ENCODE measurements around the gene GJA3. TPM values are rescaled to one million over a fixed set of nuclear protein-coding genes. Genes with fewer than 3 reads are reported as not detected.

GJA3 gene
- polyA plus RNA-seq, 1 experiment = 2.4 TPM

GRCh38 chr13:20190481-20191310 is 29.8 kb upstream of the GJA3 start:
- Histone ChIP-seq H3K27ac (ENCODE audit: low read depth, low read length) (peak overlapping the region; percentile 31), H3K27me3 (ENCODE audit: control insufficient read depth, insufficient read depth, low read length) (peaks cover 43% of the 10 kb centered on the region)

GRCh38 chr13:20190076-20190475 is 29.2 kb upstream of the GJA3 start:
- TF ChIP-seq CTCF (IDR thresholded peaks at IDR 0.05; ENCODE audit: low read depth, low read length) = no peak
- Histone ChIP-seq H3K27me3 (ENCODE audit: control insufficient read depth, insufficient read depth, low read length) (peaks cover 37% of the 10 kb centered on the region), H3K4me3 (ENCODE audit: low read depth, low read length) (no peak overlapping the region), H3K27ac (ENCODE audit: low read depth, low read length) (peak overlapping the region; percentile 52), H3K9me3 (ENCODE audit: control insufficient read depth, insufficient read depth, low read length) (no peaks in the 10 kb centered on the region; the same call in 1 of the 2 replicates)
- no peak for DNase-seq (ENCODE audit: low read depth, low spot score)
- POLR2A ChIA-PET = interaction anchor here (0.6 kb wide), 1 partner anchor 582 kb away, joined by 3 read pairs; no protein-coding TSS in a partner anchor
- CTCF ChIA-PET = no interaction called here

More at GRCh38 chr13:20190481-20191310, 29.8 kb upstream of the GJA3 start:
- H3K4me3 ChIP-seq (ENCODE audit: low read depth, low read length) = no peak overlapping the region
- ChIA-PET CTCF (interaction anchor here (1.1 to 1.9 kb wide), 2 partner anchors 8 to 638 kb away, joined by 5 to 16 read pairs; no protein-coding TSS in a partner anchor), POLR2A (interaction anchor here (0.6 to 1.1 kb wide), 2 partner anchors 15 to 581 kb away, joined by 3 read pairs; no protein-coding TSS in a partner anchor)
- no peak for TF ChIP-seq CTCF (IDR thresholded peaks at IDR 0.05; ENCODE audit: low read depth, low read length)
- no peaks in the 10 kb centered on the region; the same call in 1 of the 2 replicates for H3K9me3 ChIP-seq (ENCODE audit: control insufficient read depth, insufficient read depth, low read length)
- DNase-seq (ENCODE audit: low read depth, low spot score) = peak; percentile 39

- CTCF ChIA-PET = no interaction called here
- no peak overlapping the region for H3K27ac ChIP-seq (ENCODE audit: low read depth, low read length)
- peak; percentile 20; the same call in 1 of the 2 replicates for TF ChIP-seq CTCF (IDR thresholded peaks at IDR 0.05; ENCODE audit: low read depth, low read length)
- no peak for DNase-seq (ENCODE audit: low read depth, low spot score)
- POLR2A ChIA-PET = no interaction called here
- no peaks in the 10 kb centered on the region; the same call in 1 of the 2 replicates for H3K9me3 ChIP-seq (ENCODE audit: control insufficient read depth, insufficient read depth, low read length)
- no peak overlapping the region for H3K4me3 ChIP-seq (ENCODE audit: low read depth, low read length)
- peaks cover 29% of the 10 kb centered on the region for H3K27me3 ChIP-seq (ENCODE audit: control insufficient read depth, insufficient read depth, low read length)
Measured at GRCh38 chr13:20188667-20189553, 28.1 kb upstream of the GJA3 start.

- CTCF ChIA-PET = interaction anchor here (1.3 to 1.8 kb wide), 3 partner anchors 10 to 280 kb away, joined by 3 to 22 read pairs (median 18); no protein-coding TSS in a partner anchor
- TF ChIP-seq CTCF (IDR thresholded peaks at IDR 0.05; ENCODE audit: low read depth, low read length) = no peak
- H3K27ac ChIP-seq (ENCODE audit: low read depth, low read length) = no peak overlapping the region
Measured at GRCh38 chr13:20186771-20187170, 25.9 kb upstream of the GJA3 start.

More at GRCh38 chr13:20186771-20187170, 25.9 kb upstream of the GJA3 start:
- DNase-seq (ENCODE audit: low read depth, low spot score) = no peak
- Histone ChIP-seq H3K4me3 (ENCODE audit: low read depth, low read length) (no peak overlapping the region), H3K27me3 (ENCODE audit: control insufficient read depth, insufficient read depth, low read length) (peaks cover 16% of the 10 kb centered on the region), H3K9me3 (ENCODE audit: control insufficient read depth, insufficient read depth, low read length) (no peaks in the 10 kb centered on the region)
- POLR2A ChIA-PET = no interaction called here
